GM19395 (cell line): ENCODE measurements around the gene NR2C2.
A peak's percentile ranks its signal among the peaks of the same experiment; 100 is the strongest.

ENCODE experiments used
- ATAC-seq: cut with Tn5 transposase; IDR thresholded peaks from one replicate; pipeline ENCODE4 v1.9.1; 2021; ENCODE audit warnings: mild to moderate bottlenecking, moderate library complexity; ENCODE audit not compliant: unreplicated experiment

NR2C2 gene

DNA sequence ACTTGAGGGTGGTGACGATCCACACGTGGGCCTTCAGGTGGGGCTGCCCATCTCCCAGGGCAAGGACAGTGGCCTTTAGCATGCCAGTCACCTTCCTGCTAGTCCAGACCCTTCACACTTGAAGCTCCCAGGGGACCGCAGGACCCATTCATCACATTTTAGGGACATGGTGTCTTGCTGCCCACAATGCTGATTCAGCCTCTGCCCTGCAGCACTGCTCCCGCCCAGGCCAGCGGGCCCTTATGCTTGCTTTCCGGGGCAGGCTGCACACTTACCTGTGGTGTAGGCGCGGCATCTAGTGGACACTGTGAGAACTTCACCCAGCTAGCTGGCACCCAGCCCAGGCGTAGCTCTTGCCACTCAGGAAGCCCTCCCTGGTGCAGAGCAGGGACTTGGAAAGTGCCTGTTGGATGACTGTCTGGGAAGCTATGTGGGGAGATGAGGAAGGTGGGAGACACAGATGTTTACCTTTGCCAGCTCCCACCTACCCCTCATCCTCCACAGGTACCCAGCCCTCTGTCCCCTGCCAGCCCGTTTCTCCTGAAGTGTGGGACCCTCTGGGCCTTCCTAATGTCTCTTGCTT is 26.3 kb upstream of the NR2C2 start:
- ATAC-seq: peak; percentile 88

GRCh38 chr3:14921811-14922705 is 25.3 kb upstream of the NR2C2 start:
- no peak for ATAC-seq

- ATAC-seq: no peak
These were observed 24.5 kb upstream of the NR2C2 start for GRCh38 chr3:14922863-14923262.

DNA sequence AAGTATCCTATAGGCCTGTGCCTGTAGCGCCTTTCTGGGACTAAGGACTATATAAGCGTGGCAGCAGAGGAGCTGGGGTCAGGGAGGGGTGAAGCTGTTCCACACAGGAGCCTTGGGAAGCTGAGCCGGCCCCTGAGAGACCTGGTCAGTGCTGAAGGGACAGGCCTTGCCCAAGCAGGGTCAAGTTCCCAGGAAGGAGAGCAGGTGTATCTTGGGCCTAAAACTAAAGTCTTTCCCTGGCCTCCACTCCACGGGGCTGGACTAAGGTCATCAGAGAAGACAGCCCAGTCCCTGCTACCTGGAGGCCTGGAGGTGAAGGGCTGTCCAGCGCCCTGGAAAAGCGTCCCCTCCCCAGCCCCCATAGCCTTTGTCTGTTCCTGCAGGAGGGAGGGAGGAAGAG is 23.9 kb upstream of the NR2C2 start:
- ATAC-seq: no peak

DNA sequence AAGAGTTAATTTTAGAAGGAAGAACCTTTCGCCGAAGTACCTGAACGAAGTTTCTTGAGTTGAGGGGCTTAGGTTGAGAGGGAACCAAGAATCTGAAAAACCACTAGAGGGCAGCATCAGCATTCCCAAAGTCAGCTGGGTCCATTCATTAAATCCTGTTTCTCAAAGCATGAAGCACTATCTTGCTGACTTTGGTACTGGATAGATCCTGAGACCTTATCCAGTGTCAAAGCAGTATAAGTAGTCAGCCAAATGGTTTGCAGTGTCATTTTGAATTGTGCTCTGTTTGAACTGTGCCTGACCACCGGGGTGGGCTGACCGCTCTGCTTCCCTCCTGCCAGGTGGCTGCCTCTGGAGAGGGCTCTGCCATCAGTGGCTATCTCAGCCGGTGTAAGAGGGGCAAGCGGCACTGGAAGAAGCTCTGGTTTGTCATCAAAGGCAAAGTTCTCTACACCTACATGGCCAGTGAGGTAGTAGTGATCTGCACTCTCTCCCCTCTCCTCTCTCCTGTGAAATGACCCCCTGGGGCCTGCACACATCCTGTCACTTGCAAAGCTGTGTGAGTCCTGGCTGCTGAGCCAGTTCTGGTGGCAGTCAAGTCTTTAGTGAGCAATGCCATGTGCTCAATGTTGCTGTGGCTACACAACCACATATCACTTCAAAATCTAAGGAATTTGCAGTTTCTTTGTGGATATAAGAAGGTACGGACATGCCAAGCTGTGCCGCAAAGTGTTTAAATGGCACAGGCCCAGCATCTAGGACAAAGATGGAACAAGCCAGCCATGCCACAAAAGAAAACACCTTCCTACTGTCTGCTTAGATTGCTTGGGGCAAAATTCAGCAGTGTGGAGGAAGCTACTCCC is 21.4 kb upstream of the NR2C2 start:
- ATAC-seq: no peak

DNA sequence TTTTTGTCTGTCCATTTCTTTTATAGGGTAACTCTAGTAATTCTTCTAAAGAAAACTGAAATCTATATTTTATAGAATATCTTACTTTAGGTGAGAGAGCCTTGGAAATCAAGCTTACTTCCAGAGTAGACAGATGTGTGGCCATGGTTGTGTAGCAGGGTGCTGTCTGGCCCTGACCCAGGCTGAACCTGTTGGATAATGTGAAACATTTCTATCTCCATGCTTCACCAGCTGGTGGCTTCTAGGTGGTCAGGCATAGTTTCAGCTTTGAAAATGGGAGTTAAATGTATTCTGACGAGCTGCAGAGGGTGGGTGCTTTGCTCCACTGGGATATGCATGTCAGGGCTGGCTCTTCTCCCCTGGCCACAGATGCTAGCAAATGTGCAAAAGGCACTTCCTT is 20.8 kb upstream of the NR2C2 start:
- no peak for ATAC-seq

DNA sequence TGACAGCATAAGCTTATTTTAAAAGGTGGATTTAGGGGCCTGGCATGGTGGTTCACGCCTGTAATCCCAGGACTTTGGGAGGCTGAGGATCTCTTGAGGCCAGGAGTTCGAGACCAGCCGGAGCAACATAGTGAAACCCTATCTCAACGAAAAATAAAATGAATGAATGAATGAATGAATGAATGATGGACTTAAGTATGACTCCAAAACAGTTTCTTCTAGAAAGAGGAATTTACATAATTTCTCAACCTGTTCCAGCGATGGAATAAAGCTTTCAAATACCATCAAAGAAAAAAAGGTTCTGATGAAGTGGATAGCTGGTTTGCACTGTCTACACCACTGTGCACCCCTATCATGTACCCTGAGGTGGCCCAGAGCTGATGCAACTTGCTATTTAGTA is 20.1 kb upstream of the NR2C2 start:
- no peak for ATAC-seq

DNA sequence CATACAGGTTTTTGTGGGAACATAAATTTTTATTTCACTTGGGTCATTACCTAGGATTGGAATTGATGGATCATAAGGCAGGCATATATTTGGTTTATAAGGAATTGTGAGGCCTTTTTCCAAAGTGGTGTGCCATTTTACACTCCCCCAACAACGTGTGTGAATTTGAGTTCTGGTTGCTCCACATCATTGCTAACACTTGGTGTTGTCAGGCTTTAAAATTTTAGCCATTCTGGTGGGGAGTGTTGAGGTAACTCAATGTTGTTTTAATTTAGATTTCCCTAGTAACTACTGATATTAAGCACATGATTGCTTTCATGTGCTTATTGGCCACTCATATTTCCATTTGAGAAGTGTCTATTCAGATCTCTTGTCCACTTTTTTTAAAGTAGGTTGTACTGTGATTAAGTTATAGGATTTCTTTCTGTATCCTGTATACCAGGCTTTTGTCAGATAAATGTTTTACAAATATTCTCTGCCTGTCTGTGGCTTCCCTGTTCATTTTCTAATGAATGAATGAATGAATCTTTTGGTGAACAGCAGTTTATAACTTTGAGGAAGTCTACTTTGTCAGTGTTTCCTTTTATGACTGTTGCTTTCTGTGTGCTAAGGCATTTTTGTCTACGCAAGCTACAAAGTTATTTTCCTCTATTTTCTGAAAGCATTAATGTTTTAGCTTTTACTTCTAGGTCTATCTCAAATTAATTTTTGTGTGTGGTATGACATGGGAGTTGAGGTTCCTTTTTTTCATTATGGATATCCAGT is 17.9 kb upstream of the NR2C2 start:
- ATAC-seq: no peak

DNA sequence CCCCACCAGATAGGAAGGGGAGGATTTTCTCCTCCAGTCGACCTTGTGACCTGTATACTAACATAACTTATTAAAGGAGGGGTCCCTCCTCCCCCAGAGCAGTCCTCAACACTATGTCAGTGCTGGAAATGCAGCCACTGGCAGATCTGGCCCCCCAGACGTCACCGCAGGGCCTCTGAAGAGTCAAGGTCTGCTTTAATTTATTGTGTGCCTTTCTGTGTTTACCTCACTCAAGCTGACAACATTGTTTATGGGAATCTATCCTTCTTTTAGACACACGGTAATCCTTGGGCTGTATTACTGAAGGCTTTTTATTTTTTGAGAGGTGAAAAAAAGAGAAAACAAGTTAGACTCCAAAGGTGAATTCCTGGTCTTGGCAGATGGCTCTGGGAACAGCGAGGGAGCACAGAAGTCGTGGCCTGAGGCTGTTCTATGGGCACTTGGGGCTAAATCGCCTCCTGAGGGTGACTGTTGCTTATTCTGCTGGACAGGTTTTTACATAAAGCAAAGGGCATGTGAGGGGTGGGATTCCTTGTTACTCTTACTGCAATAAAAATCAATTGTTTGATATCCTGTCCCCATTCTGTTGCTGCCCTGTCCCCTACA is 13.5 kb upstream of the NR2C2 start:
- ATAC-seq: no peak

GRCh38 chr3:14935592-14936345 is 11.6 kb upstream of the NR2C2 start:
- ATAC-seq: no peak

- ATAC-seq: no peak
These were observed 8.4 kb upstream of the NR2C2 start for GRCh38 chr3:14938954-14939353.

DNA sequence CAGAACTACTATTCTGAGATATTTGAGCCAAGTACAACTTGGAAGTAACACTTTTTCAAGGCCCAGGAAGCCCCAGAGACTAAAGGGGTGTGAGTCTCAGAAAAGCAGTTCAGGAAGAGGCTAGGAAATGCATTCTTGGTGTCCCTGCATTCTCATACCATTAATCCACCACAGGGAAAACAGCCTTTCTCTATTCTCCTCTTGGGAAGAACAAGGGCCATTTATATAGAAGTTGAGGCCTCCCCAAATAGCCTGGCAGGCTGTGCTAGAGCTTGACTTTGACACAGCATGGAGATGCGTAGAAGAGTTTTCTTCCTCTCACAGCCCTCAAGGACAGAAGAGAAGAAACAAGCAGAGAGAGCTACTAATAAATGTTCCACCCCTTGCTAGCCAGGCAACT is 5.5 kb upstream of the NR2C2 start:
- ATAC-seq: no peak

DNA sequence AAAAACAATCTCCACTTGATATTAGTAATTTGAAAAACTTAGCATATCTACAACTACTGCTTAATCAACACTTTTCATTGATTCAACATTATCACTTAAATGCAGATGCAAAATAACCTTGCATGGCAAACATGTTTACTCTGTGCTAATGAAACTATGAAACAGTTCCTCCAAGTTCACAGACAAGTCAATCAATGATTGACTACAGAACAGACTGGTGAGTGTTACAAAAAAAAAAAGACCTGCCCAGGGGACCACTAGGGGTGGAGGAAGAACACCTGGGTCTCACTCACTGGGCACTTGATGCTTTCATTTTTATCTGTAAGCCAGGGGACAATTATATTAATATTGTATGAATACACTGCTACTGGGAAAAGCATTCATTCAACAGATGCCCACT is 4.3 kb upstream of the NR2C2 start:
- no peak for ATAC-seq

GRCh38 chr3:14946236-14946635 is 1.1 kb upstream of the NR2C2 start:
- ATAC-seq: no peak

GRCh38 chr3:14946739-14947099 is 664 bp upstream of the NR2C2 start:
- ATAC-seq: no peak

GRCh38 chr3:14947886-14948608 is 664 bp downstream of the NR2C2 start:
- ATAC-seq: peak; percentile 90

DNA sequence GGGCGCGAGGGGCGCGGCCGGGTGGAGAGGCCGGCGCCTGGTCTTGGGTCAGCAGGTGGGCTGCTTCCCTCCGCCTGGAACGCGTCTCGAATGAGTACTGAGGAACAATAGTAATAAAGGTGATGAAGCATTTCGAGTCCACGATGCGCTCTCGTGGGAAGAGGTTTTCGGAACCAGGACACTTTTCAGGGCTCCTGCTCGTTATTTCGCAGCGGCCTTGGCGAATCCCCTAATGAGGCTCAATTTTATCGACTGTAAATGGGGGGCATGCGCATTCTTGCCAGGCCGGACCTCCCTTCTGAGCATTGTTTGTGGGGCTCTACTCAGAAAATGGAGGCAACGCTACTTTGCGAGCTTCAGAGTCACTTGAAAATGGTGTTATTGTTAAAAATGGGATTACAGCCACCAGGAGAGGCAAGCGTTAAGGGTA is 1.2 kb downstream of the NR2C2 start:
- ATAC-seq: no peak

DNA sequence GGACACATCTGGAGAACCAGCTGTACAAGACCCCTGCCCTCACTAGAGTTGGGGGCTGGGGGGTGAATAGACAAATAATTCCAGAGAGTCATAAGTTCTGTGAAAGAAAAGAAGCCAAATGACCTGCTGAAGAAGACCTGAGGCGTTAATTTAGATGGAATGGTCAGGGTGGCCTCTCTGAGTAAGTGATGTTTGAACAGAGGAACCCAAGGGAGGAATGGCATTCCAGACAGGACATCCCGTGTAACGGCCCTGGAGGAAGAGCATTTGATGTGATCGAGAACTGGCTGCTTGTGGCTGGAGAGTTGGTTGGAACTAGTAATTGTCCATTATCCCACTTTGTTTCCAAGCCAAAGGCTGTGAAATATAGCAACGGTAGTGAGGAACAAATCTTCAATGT is 1.7 kb downstream of the NR2C2 start:
- no peak for ATAC-seq

- ATAC-seq: no peak
These were observed 2.9 kb downstream of the NR2C2 start for GRCh38 chr3:14950274-14950673.
